Activated T-helper 17 cell treated with anti-CD3 and anti-CD28 coated beads, Interleukin-2, amount 50 U/mL, for 72 hours (primary cell): ENCODE data around the gene EXOC6B. TPM values are rescaled to one million over a fixed set of nuclear protein-coding genes. Genes with fewer than 3 reads are reported as not detected.
"Not testable (repeated sequence)": the region's sequence is repeated elsewhere in the genome, so short reads cannot be mapped to it uniquely, and the experiment has no call there.

ENCODE experiments used
- ATAC-seq: fragments of 150-1000 bp; cut with Tn5 transposase; replicated peaks from 2 replicates; pipeline ENCODE4 v1.10.0; 2021; ENCODE audit warnings: mild to moderate bottlenecking, moderate library complexity
- H3K27ac Mint-ChIP-seq: one replicate; pipeline ENCODE4 v1.8.0; 2022; ENCODE audit warnings: mixed read lengths
- H3K27me3 Mint-ChIP-seq: one replicate; pipeline ENCODE4 v1.8.0; 2022; ENCODE audit warnings: mixed read lengths
- H3K36me3 Mint-ChIP-seq: one replicate; pipeline ENCODE4 v1.8.0; 2022; ENCODE audit warnings: low read depth, mild to moderate bottlenecking, mixed read lengths
- H3K4me1 Mint-ChIP-seq: one replicate; pipeline ENCODE4 v1.8.0; 2022; ENCODE audit warnings: mixed read lengths
- H3K4me3 Mint-ChIP-seq: one replicate; pipeline ENCODE4 v1.8.0; 2022; ENCODE audit warnings: mild to moderate bottlenecking, mixed read lengths
- H3K9me3 Mint-ChIP-seq: one replicate; pipeline ENCODE4 v1.8.0; 2022; ENCODE audit warnings: mixed read lengths
- total RNA-seq, 2 donors: library from RNA; stranded (reverse); gene quantifications; one replicate each; pipeline ENCODE4 v1.2.3, GENCODE V29; 2022

EXOC6B gene
- total RNA-seq, 2 donors from 2014 or later: 12.1 to 12.8 TPM

DNA sequence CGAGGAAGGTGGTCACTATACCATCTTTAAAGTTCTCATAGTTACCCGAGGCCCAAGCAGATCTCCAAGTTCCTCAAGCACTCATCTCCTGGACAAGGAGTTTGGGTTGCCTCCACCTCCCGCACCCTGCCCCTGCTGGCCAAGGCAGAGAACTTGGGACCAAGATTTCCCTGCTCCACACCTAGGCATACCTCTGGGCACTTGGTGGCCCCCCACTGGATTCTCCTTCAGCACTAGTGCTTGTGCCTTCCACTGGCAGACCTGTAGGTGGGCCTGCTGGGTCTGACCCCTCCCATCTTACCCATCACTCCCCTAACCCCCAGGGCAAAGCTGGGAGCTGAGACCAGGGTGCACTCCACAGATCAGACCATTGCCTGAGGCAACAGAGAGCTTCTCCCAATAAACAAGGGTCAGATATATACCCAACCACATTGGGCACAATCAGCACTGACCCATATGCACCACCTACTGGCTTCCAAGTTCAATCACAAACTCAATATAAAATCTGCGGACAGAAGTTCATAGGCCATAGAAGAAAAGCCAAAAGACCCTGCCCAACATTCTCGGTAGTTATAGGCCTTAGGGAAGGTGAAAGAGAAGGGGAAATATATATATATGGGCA lies 244.2 kb downstream of the EXOC6B start:
- no peak overlapping the region for H3K27ac Mint-ChIP-seq
- ATAC-seq: no peak
- H3K9me3 Mint-ChIP-seq: no peaks in the 10 kb centered on the region
- H3K4me3 Mint-ChIP-seq: no peak overlapping the region
- no peaks in the 10 kb centered on the region for H3K27me3 Mint-ChIP-seq
- H3K4me1 Mint-ChIP-seq: no peaks in the 10 kb centered on the region
- no peaks in the 10 kb centered on the region for H3K36me3 Mint-ChIP-seq

DNA sequence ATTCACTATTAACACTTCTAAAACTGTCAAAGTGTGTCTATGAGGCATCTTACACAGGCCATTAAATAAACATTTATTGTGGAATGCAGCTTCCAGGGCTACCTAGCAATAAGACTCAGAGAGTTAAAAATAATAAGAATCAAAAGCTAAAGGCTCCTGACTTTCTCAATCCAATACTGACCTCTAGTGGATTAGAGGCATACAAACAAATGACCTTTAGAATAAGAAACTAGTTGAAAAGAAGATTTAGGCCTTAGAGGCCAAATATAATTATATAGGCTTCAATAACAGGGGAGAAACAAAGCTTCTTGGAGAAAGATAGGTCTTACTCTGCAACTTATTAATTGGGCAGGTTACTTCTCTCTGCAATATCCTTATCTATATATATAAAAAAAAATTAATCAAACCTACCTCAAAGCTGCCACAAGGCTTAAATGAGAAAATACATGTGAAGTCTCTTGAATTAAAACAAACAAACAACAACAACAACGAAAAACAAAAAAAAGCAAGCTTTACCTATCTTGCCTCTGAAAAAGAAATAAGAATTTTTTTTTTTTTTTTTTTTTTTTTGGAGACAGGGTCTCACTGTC lies 246.1 kb downstream of the EXOC6B start:
- Mint-ChIP-seq H3K36me3 (no peaks in the 10 kb centered on the region), H3K27ac (no peak overlapping the region), H3K27me3 (no peaks in the 10 kb centered on the region), H3K4me1 (no peaks in the 10 kb centered on the region), H3K9me3 (no peaks in the 10 kb centered on the region), H3K4me3 (no peak overlapping the region)
- no peak for ATAC-seq

DNA sequence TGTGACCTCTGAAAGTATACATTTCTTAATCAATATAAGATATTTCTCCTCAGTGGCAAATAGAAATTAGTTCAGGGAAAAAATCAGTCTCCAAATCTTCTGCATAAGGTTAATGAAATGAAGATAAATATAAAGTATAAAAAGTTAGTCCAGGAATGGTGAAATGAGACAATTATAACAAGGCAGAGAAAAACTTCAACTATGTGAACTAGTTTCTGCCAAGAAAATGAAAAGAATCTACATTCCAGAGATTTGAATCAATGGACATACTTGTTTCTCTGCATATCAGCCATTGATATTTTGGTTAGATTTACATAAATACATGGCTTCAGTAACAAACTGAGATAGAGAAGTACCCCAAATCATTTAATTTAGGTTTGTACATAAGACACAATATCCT lies 249.0 kb downstream of the EXOC6B start:
- H3K9me3 Mint-ChIP-seq: no peaks in the 10 kb centered on the region
- H3K4me1 Mint-ChIP-seq: no peaks in the 10 kb centered on the region
- no peaks in the 10 kb centered on the region for H3K36me3 Mint-ChIP-seq
- no peak overlapping the region for H3K27ac Mint-ChIP-seq
- H3K4me3 Mint-ChIP-seq: no peak overlapping the region
- no peaks in the 10 kb centered on the region for H3K27me3 Mint-ChIP-seq
- no peak for ATAC-seq

DNA sequence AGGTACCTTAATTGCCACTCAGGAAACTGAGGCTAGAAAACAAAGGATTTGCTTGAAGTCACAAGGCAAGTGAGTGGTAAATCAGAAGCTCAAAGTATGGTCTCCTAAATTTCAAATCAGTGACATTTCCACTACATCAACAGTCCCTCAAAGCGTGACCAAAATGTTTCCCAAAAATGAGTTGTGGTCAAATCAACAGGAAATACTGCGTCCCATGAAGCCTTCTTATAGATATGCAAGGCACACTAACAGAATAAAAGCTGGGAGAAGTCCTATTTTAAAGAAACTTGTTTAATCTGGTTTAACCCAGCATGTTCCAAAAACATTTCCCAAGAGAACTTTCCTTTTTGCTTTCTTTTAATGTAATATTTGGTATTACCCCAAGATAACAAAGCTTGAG lies 249.4 kb downstream of the EXOC6B start:
- H3K27me3 Mint-ChIP-seq: no peaks in the 10 kb centered on the region
- no peak overlapping the region for H3K4me3 Mint-ChIP-seq
- H3K4me1 Mint-ChIP-seq: no peaks in the 10 kb centered on the region
- ATAC-seq: no peak
- H3K36me3 Mint-ChIP-seq: no peaks in the 10 kb centered on the region
- H3K27ac Mint-ChIP-seq: no peak overlapping the region
- no peaks in the 10 kb centered on the region for H3K9me3 Mint-ChIP-seq

DNA sequence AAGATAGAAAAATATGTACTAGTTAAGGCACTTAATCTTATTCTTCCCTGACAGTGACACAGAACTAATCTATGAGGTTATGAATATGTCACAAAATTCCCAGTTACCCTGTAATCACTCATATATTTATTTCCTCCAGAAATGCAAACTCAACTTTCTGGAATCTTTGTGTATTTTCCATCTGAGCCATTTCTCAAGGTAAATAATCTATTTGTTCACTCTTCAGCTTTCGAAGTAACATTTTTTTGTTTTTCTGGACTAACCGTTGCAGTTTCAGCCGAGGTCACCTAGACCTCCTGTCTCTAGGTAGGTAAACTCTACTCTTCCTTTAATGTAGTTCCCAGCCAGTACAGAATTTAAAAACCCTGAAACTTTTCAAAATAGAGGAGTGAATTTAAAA lies 250.9 kb downstream of the EXOC6B start:
- ATAC-seq: no peak
- no peak overlapping the region for H3K4me3 Mint-ChIP-seq
- no peaks in the 10 kb centered on the region for H3K36me3 Mint-ChIP-seq
- no peaks in the 10 kb centered on the region for H3K27me3 Mint-ChIP-seq
- H3K27ac Mint-ChIP-seq: no peak overlapping the region
- no peaks in the 10 kb centered on the region for H3K9me3 Mint-ChIP-seq
- no peaks in the 10 kb centered on the region for H3K4me1 Mint-ChIP-seq

DNA sequence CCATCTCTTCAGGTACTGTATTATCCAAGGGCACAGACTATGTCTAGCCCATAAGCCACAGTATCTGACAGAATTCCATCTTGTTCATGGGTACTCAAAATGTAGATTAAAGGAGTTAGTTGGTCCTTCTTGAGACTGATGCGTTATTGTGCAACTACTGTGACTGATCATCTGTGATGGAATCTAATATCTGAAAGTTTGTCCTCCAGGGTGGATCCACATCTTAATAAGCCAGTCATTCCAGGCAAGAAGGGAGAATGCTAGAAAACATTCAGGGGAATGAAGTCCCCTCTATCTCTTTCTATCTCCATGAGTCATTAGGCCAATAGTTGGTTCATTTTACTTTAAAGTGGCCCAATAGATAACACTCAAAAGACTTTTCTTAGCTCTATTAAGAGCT lies 252.6 kb downstream of the EXOC6B start:
- no peak for ATAC-seq
- H3K9me3 Mint-ChIP-seq: no peaks in the 10 kb centered on the region
- no peak overlapping the region for H3K4me3 Mint-ChIP-seq
- H3K27ac Mint-ChIP-seq: no peak overlapping the region
- no peaks in the 10 kb centered on the region for H3K36me3 Mint-ChIP-seq
- H3K4me1 Mint-ChIP-seq: no peaks in the 10 kb centered on the region
- H3K27me3 Mint-ChIP-seq: no peaks in the 10 kb centered on the region

DNA sequence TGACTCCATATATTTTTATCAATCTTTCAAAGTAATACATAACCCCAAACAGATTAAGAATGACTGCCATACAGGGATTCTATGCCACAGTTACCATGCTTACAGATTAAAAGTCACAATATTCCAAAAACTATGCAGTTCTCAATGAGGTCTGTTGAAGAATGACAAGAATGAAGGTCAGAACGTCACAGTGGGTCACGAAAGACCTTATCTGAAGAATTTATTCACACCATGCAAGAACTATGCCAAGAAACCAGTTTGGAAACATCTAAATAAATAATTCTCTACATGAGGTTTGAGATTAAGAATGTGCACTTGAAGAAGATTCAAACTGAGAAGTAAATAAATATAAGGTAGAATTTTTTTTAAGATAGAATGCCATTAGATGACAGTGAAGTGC lies 253.3 kb downstream of the EXOC6B start:
- no peaks in the 10 kb centered on the region for H3K9me3 Mint-ChIP-seq
- no peaks in the 10 kb centered on the region for H3K27me3 Mint-ChIP-seq
- no peak for ATAC-seq
- H3K4me3 Mint-ChIP-seq: no peak overlapping the region
- H3K36me3 Mint-ChIP-seq: no peaks in the 10 kb centered on the region
- no peaks in the 10 kb centered on the region for H3K4me1 Mint-ChIP-seq
- H3K27ac Mint-ChIP-seq: no peak overlapping the region

DNA sequence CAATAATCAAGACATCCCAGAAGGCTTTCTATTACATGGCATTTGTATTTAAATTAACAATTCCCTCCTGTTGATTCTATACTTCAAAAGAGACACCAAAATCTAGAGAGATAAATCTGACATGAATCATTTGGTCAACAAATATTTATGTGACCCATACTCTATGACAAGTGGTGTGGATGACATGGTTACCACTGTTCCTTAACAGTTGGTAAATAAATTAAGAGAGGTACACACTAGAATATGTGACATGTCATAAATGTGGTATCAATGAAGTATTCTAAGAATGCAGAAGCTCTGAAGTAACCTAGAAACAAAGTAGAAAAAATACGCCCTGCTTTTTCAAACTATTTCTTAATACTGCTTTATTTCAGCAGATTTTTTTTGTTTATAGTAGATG lies 255.4 kb downstream of the EXOC6B start:
- H3K27ac Mint-ChIP-seq: no peak overlapping the region
- no peaks in the 10 kb centered on the region for H3K9me3 Mint-ChIP-seq
- no peak overlapping the region for H3K4me3 Mint-ChIP-seq
- no peaks in the 10 kb centered on the region for H3K36me3 Mint-ChIP-seq
- ATAC-seq: no peak
- H3K27me3 Mint-ChIP-seq: no peaks in the 10 kb centered on the region
- no peaks in the 10 kb centered on the region for H3K4me1 Mint-ChIP-seq

DNA sequence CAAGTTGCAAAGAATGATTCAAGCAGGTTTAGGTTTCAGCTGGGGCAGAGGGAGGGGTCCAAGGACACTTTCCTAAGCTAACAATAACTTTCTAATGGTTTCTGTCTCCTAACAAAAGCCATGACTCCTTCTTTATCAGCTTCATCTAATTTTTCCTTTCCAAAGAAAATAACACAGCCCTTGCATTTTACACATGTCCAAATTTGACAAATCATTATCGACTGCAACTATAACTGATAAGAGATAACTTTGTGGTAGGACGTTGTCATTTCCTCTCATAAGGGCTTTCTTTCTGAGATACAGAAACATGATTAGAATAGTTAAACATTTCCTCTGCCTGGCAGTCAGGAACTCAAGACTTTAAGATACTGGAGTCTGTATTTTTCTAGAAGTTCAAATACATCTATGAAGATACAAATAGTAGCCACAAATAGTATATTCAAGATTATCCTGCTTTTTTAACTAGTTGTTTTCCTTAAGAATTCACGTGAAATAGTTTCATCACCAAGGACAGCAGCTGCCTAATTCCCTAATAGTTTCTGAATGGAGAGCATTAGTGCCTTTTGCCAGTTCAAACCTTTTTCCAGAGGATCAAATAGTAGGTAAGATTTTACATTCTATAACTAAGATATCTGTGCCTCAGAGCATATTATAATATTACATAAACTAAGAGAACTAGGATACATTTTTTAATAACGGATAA lies 263.2 kb downstream of the EXOC6B start:
- no peaks in the 10 kb centered on the region for H3K4me1 Mint-ChIP-seq
- H3K36me3 Mint-ChIP-seq: peaks cover 7% of the 10 kb centered on the region
- H3K4me3 Mint-ChIP-seq: no peak overlapping the region
- no peaks in the 10 kb centered on the region for H3K9me3 Mint-ChIP-seq
- no peak for ATAC-seq
- no peak overlapping the region for H3K27ac Mint-ChIP-seq
- H3K27me3 Mint-ChIP-seq: no peaks in the 10 kb centered on the region

DNA sequence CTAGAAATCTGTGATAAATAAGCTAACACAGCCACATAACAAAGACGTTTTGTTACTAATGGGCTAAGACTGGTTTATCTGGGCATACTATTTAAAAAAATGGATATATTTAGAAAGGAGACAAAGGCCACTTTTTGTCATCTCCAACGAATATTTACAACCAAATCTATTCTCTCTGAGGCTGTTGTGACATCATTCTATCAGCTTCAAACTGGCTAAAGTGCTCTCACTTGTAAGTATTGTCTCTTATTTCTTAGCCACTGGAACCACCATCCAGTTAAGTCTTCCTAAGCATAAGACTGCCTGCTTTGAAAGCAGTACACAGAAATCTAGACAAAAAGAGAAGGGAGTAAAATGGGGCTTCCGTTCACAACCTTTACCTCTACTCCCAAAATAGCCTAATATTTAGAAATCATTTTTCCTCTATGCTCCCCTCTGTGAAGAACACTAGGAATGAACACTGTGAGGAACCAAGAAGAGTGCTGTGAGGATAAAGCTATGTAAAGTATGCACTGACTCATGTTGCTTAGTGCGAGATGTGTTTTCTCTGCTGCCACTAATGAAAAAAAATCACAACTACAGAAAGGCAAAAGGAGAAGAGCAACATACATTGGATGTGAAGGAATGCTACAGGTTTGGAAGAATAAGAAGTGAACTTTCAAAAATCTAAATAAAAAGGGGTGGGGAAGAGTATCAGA lies 264.1 kb downstream of the EXOC6B start:
- Mint-ChIP-seq H3K27ac (no peak overlapping the region), H3K9me3 (no peaks in the 10 kb centered on the region), H3K27me3 (no peaks in the 10 kb centered on the region), H3K4me1 (no peaks in the 10 kb centered on the region), H3K4me3 (no peak overlapping the region), H3K36me3 (peaks cover 12% of the 10 kb centered on the region)
- no peak for ATAC-seq

DNA sequence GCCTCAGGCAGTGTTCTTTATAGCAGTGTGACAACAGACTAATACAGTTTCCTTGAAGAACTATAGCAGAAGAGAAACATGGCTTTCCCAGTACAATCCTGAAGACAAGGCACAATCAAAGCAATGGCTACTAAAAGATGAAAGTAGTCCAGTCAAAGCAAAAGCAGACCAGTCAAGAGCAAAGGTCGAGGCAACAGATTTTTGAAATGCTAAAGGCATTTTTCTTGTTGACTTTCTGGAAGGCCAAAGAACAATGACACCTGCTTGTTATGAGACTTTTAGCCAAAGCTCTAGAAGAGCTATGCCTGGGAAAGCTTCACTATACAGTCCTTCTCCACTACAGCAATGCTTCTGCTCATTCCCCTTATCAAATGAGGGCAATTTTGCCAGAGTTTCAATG lies 269.9 kb downstream of the EXOC6B start:
- H3K4me1 Mint-ChIP-seq: no peaks in the 10 kb centered on the region
- H3K9me3 Mint-ChIP-seq: no peaks in the 10 kb centered on the region
- H3K36me3 Mint-ChIP-seq: peaks cover 25% of the 10 kb centered on the region
- no peak overlapping the region for H3K27ac Mint-ChIP-seq
- H3K4me3 Mint-ChIP-seq: no peak overlapping the region
- ATAC-seq: no peak
- no peaks in the 10 kb centered on the region for H3K27me3 Mint-ChIP-seq

DNA sequence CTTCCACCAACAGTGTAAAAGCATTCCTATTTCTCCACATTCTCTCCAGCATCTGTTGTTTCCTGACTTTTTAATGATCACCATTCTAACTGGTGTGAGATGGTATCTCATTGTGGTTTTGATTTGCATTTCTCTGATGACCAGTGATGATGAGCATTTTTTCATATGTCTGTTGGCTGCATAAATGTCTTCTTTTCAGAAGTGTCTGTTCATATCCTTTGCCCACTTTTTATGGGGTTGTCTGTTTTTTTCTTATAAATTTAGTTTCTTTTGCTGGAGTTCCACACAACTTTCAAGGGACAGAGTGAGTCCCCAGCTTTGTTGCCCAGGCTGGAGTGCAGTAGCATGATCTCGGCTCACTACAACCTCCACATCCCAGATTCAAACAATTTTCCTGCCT lies 270.5 kb downstream of the EXOC6B start:
- not testable (repeated sequence) for H3K27ac Mint-ChIP-seq, H3K4me1 Mint-ChIP-seq, ATAC-seq, H3K4me3 Mint-ChIP-seq, H3K27me3 Mint-ChIP-seq, H3K9me3 Mint-ChIP-seq
- peaks cover 25% of the 10 kb centered on the region for H3K36me3 Mint-ChIP-seq

DNA sequence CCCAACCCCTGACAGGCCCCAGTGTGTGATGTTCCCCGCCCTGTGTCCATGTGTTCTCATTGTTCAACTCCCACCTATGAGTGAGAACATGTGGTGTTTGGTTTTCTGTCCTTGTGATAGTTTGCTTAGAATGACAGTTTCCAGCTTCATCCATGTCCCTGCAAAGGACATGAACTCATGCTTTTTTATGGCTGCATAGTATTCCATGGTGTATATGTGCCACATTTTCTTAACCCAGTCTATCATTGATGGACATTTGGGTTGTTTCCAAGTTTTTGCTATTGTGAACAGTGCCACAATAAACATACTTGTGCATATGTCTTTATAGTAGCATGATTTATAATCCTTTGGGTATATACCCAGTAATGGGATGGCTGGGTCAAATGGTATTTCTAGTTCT lies 270.9 kb downstream of the EXOC6B start:
- not testable (repeated sequence) for H3K9me3 Mint-ChIP-seq, ATAC-seq, H3K27me3 Mint-ChIP-seq, H3K27ac Mint-ChIP-seq, H3K4me3 Mint-ChIP-seq, H3K4me1 Mint-ChIP-seq
- peaks cover 25% of the 10 kb centered on the region for H3K36me3 Mint-ChIP-seq

DNA sequence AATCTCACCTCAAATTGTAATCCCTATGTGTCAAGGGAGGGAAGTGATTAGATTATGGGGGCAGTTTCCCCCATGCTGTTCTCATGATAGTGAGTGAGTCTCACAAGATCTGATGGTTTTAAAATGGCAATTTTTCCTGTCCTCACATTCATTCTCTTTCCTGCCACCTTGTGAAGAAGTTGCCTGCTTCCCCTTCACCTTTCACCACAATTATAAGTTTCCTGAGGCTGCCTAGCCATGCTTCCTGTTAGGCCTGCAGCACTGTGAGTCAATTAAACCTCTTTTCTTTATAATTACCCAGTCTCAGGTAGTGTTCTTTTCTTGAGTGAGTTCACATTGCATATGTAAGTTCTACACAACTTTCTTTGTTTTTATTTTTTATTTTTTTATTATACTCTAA lies 271.5 kb downstream of the EXOC6B start:
- Mint-ChIP-seq H3K27me3 (no peaks in the 10 kb centered on the region), H3K9me3 (no peaks in the 10 kb centered on the region)

More for the DNA sequence above, 271.5 kb downstream of the EXOC6B start:
- H3K36me3 Mint-ChIP-seq: peaks cover 25% of the 10 kb centered on the region
- no peak overlapping the region for H3K4me3 Mint-ChIP-seq
- no peak for ATAC-seq
- H3K27ac Mint-ChIP-seq: no peak overlapping the region
- H3K4me1 Mint-ChIP-seq: no peaks in the 10 kb centered on the region
